GM15510 (cell line): ENCODE results near the gene NEK7.

ENCODE experiments used
- POLR2A ChIP-seq: IDR thresholded peaks from 3 replicates; pipeline ENCODE4 v1.6.1; 2011; ENCODE audit warnings: borderline replicate concordance; ENCODE audit not compliant: insufficient read length; ENCODE audit errors: extremely low read depth

The NEK7 gene

GRCh38 chr1:198156745-198157240, at the start of gene NEK7:
Gene NEK7, plus strand, starts transcription at chr1:198156998. Its CDS starts 75,583 bp downstream, at chr1:198232581.
- peak; percentile 71 for TF ChIP-seq POLR2A

- TF ChIP-seq POLR2A, result no peak
Observed at GRCh38 chr1:198107091-198107501, 49.7 kb upstream of the NEK7 start.

- no peak for TF ChIP-seq POLR2A
Observed at GRCh38 chr1:198108636-198109370, 48.0 kb upstream of the NEK7 start.

GRCh38 chr1:198109371-198109715, 47.5 kb upstream of the NEK7 start:
- no peak for TF ChIP-seq POLR2A

GRCh38 chr1:198113342-198113750, 43.5 kb upstream of the NEK7 start:
- no peak for TF ChIP-seq POLR2A

GRCh38 chr1:198116069-198116468, 40.7 kb upstream of the NEK7 start:
- no peak for TF ChIP-seq POLR2A

GRCh38 chr1:198116469-198116868, 40.3 kb upstream of the NEK7 start:
- TF ChIP-seq POLR2A, result no peak

GRCh38 chr1:198117267-198117666, 39.5 kb upstream of the NEK7 start:
- no peak for TF ChIP-seq POLR2A

GRCh38 chr1:198118134-198118533, 38.7 kb upstream of the NEK7 start:
- no peak for TF ChIP-seq POLR2A

- no peak for TF ChIP-seq POLR2A
Observed at GRCh38 chr1:198119906-198120305, 36.9 kb upstream of the NEK7 start.

GRCh38 chr1:198121056-198121826, 35.6 kb upstream of the NEK7 start:
- no peak for TF ChIP-seq POLR2A

- no peak for TF ChIP-seq POLR2A
Observed at GRCh38 chr1:198122693-198123092, 34.1 kb upstream of the NEK7 start.

GRCh38 chr1:198123133-198123532, 33.7 kb upstream of the NEK7 start:
- TF ChIP-seq POLR2A, result no peak

GRCh38 chr1:198124673-198125072, 32.1 kb upstream of the NEK7 start:
- TF ChIP-seq POLR2A, result no peak

- no peak for TF ChIP-seq POLR2A
Observed at GRCh38 chr1:198125995-198126735, 30.6 kb upstream of the NEK7 start.
